HCT116 (cell line): ENCODE results near the gene PSMC5.
"Not testable (repeated sequence)": the region's sequence is repeated elsewhere in the genome, so short reads cannot be mapped to it uniquely, and the experiment has no call there.

Experiments
- ATF3 ChIP-seq: IDR thresholded peaks from 2 replicates; pipeline ENCODE4 v1.6.1; 2012
- EZH2phosphoT487 ChIP-seq: fragments of 200-600 bp; IDR thresholded peaks from 2 replicates; pipeline ENCODE4 v1.6.1; 2018; ENCODE audit warnings: antibody characterized with exemption, borderline replicate concordance
- FOSL1 ChIP-seq: IDR thresholded peaks from 2 replicates; pipeline ENCODE4 v1.6.1; 2012; ENCODE audit warnings: low read depth
- MAX ChIP-seq: IDR thresholded peaks from 2 replicates; pipeline ENCODE4 v1.6.1; 2012
- POLR2A ChIP-seq: IDR thresholded peaks from 2 replicates; pipeline ENCODE4 v1.7.0; 2011; ENCODE audit warnings: borderline replicate concordance; ENCODE audit not compliant: insufficient read depth, insufficient read length; ENCODE audit errors: extremely low read depth
- POLR2AphosphoS5 ChIP-seq: IDR thresholded peaks from 2 replicates; pipeline ENCODE4 v1.6.1; 2011; ENCODE audit warnings: mild to moderate bottlenecking, low read depth, low read length, moderate library complexity
- RAD21 ChIP-seq: IDR thresholded peaks from 2 replicates; pipeline ENCODE4 v1.6.1; 2012; ENCODE audit warnings: low read depth, mild to moderate bottlenecking
- ZBTB33 ChIP-seq: IDR thresholded peaks from 2 replicates; pipeline ENCODE4 v1.6.1; 2011; ENCODE audit warnings: mild to moderate bottlenecking, low read length, moderate library complexity; ENCODE audit not compliant: insufficient replicate concordance; ENCODE audit errors: extremely low read depth
- TF ChIP-seq, protein P1 (sequence below), 3 experiments: fragments of 200-600 bp in 1 of 3; sonication (generic) in 1 of 3; IDR thresholded peaks in 2 of 3; conservative IDR thresholded peaks in 1 of 3; 2 replicates each; pipeline ENCODE4 v1.5.1; 2012 to 2017; ENCODE audit warnings: low read depth in 2 of 3, low read length in 2 of 3, antibody characterized with exemption in 1 of 3, borderline replicate concordance in 1 of 3, control low read depth in 1 of 3, mild to moderate bottlenecking in 1 of 3, mixed read lengths in 1 of 3, mixed run types in 1 of 3, moderate library complexity in 1 of 3; ENCODE audit not compliant: insufficient read depth in 1 of 3

- TF ChIP-seq, protein P1, sequence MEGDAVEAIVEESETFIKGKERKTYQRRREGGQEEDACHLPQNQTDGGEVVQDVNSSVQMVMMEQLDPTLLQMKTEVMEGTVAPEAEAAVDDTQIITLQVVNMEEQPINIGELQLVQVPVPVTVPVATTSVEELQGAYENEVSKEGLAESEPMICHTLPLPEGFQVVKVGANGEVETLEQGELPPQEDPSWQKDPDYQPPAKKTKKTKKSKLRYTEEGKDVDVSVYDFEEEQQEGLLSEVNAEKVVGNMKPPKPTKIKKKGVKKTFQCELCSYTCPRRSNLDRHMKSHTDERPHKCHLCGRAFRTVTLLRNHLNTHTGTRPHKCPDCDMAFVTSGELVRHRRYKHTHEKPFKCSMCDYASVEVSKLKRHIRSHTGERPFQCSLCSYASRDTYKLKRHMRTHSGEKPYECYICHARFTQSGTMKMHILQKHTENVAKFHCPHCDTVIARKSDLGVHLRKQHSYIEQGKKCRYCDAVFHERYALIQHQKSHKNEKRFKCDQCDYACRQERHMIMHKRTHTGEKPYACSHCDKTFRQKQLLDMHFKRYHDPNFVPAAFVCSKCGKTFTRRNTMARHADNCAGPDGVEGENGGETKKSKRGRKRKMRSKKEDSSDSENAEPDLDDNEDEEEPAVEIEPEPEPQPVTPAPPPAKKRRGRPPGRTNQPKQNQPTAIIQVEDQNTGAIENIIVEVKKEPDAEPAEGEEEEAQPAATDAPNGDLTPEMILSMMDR (IDR thresholded peaks at IDR 0.05 in 2 of 3, conservative IDR thresholded peaks at IDR 0.05 in 1 of 3; ENCODE audit: borderline replicate concordance in 1 of 3, insufficient read depth in 1 of 3, low read depth in 2 of 3, low read length in 2 of 3): not testable (repeated sequence)
- TF ChIP-seq POLR2AphosphoS5, POLR2A, ZBTB33, ATF3, RAD21, FOSL1, MAX, EZH2phosphoT487: not testable (repeated sequence)
Measured at GRCh38 chr17:63856425-63856824, 29.2 kb downstream of the PSMC5 start.
